Endothelial cell of umbilical vein (primary cell): ENCODE measurements around the gene TCAP. TPM values are rescaled to one million over a fixed set of nuclear protein-coding genes. Genes with fewer than 3 reads are reported as not detected.

Source experiments
- BruUV-seq: library from RNA; stranded (reverse); fragments of 400-500 nt; replicated peaks from 2 replicates; lab custom pipeline; 2021; lab: Mats Ljungman, UMichigan
- CTCF ChIA-PET: fragments of 300-600, 350-600 bp; sonication (Branson Sonifier 250); formaldehyde crosslinking; loops from one replicate; lab custom pipeline; 2021; ENCODE audit warnings: antibody characterized with exemption, inconsistent platforms; lab: Charles Lee
- POLR2A ChIA-PET: fragments of 300-600, 350-600 bp; sonication (Branson Sonifier 250); formaldehyde crosslinking; loops from one replicate; lab custom pipeline; 2021; ENCODE audit warnings: antibody characterized with exemption, inconsistent platforms; lab: Charles Lee
- DNase-seq: peaks from one replicate; pipeline ENCODE4 v3.0.0-alpha.2; 2011; ENCODE audit warnings: low read depth, low spot score
- FAIRE-seq: peaks from 2 replicates; lab custom pipeline; 2011; peaks lifted over from hg19 to GRCh38; lab: Jason Lieb, UNC
- H2AFZ ChIP-seq: 2 replicates; pipeline ENCODE4 v1.6.0; 2012; ENCODE audit warnings: low read depth, low read length, control low read depth, inconsistent platforms
- H3K27ac ChIP-seq: 2 replicates; pipeline ENCODE4 v1.5.1; 2011; ENCODE audit warnings: low read depth, mild to moderate bottlenecking, control low read depth, low read length, moderate library complexity; ENCODE audit not compliant: insufficient read depth
- H3K27me3 ChIP-seq, 2 experiments: 2 replicates each; pipeline versions ENCODE4 v1.6.0 to v1.6.1; 2011; ENCODE audit warnings: low read length in 2 of 2, mixed read lengths in 1 of 2; ENCODE audit not compliant: control insufficient read depth in 2 of 2, insufficient read depth in 2 of 2
- H3K36me3 ChIP-seq, 2 experiments: 2 replicates in 1 of 2; 3 replicates in 1 of 2; pipeline ENCODE4 v1.5.1; 2011; ENCODE audit warnings: low read length in 2 of 2, mild to moderate bottlenecking in 1 of 2, moderate library complexity in 1 of 2; ENCODE audit not compliant: control insufficient read depth in 2 of 2, insufficient read depth in 2 of 2; ENCODE audit errors: extremely low read depth in 1 of 2
- H3K4me1 ChIP-seq: 3 replicates; pipeline ENCODE4 v1.5.1; 2011; ENCODE audit warnings: mild to moderate bottlenecking, low read length; ENCODE audit not compliant: control insufficient read depth, insufficient read depth; ENCODE audit errors: extremely low read depth
- H3K4me2 ChIP-seq: 2 replicates; pipeline ENCODE4 v1.6.1; 2011; ENCODE audit warnings: low read length, control low read depth, mixed read lengths; ENCODE audit not compliant: insufficient read depth
- H3K4me3 ChIP-seq, 3 experiments: fragments of 200-600 bp in 1 of 3; sonication (generic), shearing (Covaris generic) in 1 of 3; replicated peaks in 1 of 3; 2 replicates each; pipeline ENCODE4 v1.5.1; 2011 to 2016; ENCODE audit warnings: control low read depth in 3 of 3, low read length in 3 of 3, mild to moderate bottlenecking in 2 of 3, inconsistent platforms in 1 of 3, low read depth in 1 of 3, moderate library complexity in 1 of 3; ENCODE audit not compliant: insufficient read depth in 1 of 3
- H3K79me2 ChIP-seq: 2 replicates; pipeline ENCODE4 v1.6.0; 2012; ENCODE audit warnings: low read length, inconsistent platforms; ENCODE audit not compliant: control insufficient read depth, insufficient read depth
- H3K9ac ChIP-seq: replicated peaks from 2 replicates; pipeline ENCODE3; 2011; ENCODE audit warnings: low read length, control low read depth; ENCODE audit not compliant: insufficient read depth; ENCODE audit errors: extremely low read depth
- H3K9me1 ChIP-seq: replicated peaks from 3 replicates; pipeline ENCODE4 v1.6.0; 2011; ENCODE audit warnings: mild to moderate bottlenecking, low read length; ENCODE audit not compliant: control insufficient read depth, insufficient read depth; ENCODE audit errors: extremely low read depth
- H3K9me3 ChIP-seq: replicated peaks from 2 replicates; pipeline ENCODE4 v1.5.1; 2012; ENCODE audit warnings: low read length, inconsistent platforms; ENCODE audit not compliant: control insufficient read depth, insufficient read depth
- H4K20me1 ChIP-seq: replicated peaks from 2 replicates; pipeline ENCODE3; 2011; ENCODE audit warnings: mild to moderate bottlenecking, low read length; ENCODE audit not compliant: control insufficient read depth, insufficient read depth; ENCODE audit errors: extremely low read depth
- GATA2 ChIP-seq: IDR thresholded peaks from 2 replicates; pipeline ENCODE4 v1.7.0; 2011; ENCODE audit warnings: low read depth, mild to moderate bottlenecking, moderate library complexity, mixed read lengths, low read length; ENCODE audit not compliant: insufficient read length, insufficient read depth
- MYC ChIP-seq: IDR thresholded peaks from one replicate; pipeline ENCODE4 v1.6.1; 2011; ENCODE audit warnings: mild to moderate bottlenecking, low read depth, low read length
- POLR2A ChIP-seq: IDR thresholded peaks from 2 replicates; pipeline ENCODE4 v1.6.1; 2012; ENCODE audit warnings: low read depth, mild to moderate bottlenecking, control low read depth, low read length
- POLR2AphosphoS5 ChIP-seq: IDR thresholded peaks from 2 replicates; pipeline ENCODE4 v1.6.1; 2012; ENCODE audit warnings: low read depth, mild to moderate bottlenecking, control low read depth, low read length, moderate library complexity; ENCODE audit not compliant: insufficient read depth
- dilution Hi-C: fragments of 300-500 bp; cut with MboI; formaldehyde crosslinking; loops from one replicate; pipeline ENCODE4 v1.15.0; 2019; ENCODE audit warnings: low sequenced_read_pairs; ENCODE audit not compliant: extremely low pct_ligation_motif_present
- intact Hi-C: fragments of 100-400 bp; cut with micrococcal nuclease; formaldehyde crosslinking; loops from one replicate; pipeline ENCODE4 v1.10.0; 2022
- polyA plus RNA-seq, 4 experiments: library from polyadenylated mRNA; depleted of rRNA in 3 of 4; stranded (reverse) in 3 of 4; unstranded in 1 of 4; fragments of >200 nt; gene quantifications; 2 replicates each; pipeline versions ENCODE4 v1.2.1 to v1.2.3, GENCODE V29; 2011 to 2012; ENCODE audit warnings: missing spikeins in 1 of 4
- total RNA-seq: library from RNA; stranded (reverse); gene quantifications from 2 replicates; pipeline ENCODE4 v1.2.3, GENCODE V29; 2021
- TF ChIP-seq, protein P1 (sequence below), 2 donors: IDR thresholded peaks; 1 replicate in 1 of 2; 2 replicates in 1 of 2; pipeline ENCODE4 v1.5.1; 2011; ENCODE audit warnings: low read length in 2 of 2, mild to moderate bottlenecking in 2 of 2, moderate library complexity in 2 of 2, control low read depth in 1 of 2, inconsistent platforms in 1 of 2, low read depth in 1 of 2; ENCODE audit not compliant: insufficient read depth in 1 of 2; ENCODE audit errors: extremely low read depth in 1 of 2

Gene TCAP
- total and polyA plus RNA-seq, 2 donors (not counting 3 experiments of a cell fraction or from before 2014, with no cell fraction given) = 0.51 to 0.93 TPM

DNA sequence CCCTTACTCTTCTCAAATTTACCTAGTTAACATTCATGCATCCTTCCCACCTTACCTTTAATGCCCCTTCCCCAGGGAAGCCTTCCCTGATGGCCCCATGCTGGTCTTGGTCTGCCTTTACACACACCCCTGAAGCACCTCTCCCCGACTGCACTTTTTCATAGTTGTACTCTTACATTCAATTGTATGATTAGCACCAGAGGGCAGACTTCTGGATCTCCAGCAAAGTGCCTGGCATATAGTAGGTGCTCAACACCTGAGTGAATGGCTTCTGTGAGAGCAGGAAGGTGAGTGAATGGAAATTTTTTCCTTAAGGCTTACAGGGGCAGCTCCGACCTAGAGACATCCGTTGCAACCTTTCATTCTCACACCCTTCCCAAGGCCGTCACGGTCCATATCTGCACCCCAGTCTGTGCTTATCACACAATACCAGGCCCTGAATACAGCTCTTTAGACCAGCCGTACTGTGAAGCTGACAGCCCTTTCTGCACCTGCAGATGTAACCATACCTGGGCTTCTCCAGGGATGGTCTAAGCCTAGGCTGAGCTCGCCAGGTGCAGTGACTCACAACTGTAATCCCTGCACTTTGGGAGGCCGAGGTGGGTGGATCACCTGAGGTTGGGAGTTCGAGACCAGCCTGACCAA, 18.3 kb downstream of the TCAP start:
- H3K9me1 ChIP-seq = no peaks in the 10 kb centered on the region
- intact Hi-C loops = no loop called here
- H4K20me1 ChIP-seq = no peaks in the 10 kb centered on the region
- H3K36me3 ChIP-seq = no peaks in the 10 kb centered on the region
- no peak for TF ChIP-seq MYC
- TF ChIP-seq POLR2A = no peak
- TF ChIP-seq, protein P1, sequence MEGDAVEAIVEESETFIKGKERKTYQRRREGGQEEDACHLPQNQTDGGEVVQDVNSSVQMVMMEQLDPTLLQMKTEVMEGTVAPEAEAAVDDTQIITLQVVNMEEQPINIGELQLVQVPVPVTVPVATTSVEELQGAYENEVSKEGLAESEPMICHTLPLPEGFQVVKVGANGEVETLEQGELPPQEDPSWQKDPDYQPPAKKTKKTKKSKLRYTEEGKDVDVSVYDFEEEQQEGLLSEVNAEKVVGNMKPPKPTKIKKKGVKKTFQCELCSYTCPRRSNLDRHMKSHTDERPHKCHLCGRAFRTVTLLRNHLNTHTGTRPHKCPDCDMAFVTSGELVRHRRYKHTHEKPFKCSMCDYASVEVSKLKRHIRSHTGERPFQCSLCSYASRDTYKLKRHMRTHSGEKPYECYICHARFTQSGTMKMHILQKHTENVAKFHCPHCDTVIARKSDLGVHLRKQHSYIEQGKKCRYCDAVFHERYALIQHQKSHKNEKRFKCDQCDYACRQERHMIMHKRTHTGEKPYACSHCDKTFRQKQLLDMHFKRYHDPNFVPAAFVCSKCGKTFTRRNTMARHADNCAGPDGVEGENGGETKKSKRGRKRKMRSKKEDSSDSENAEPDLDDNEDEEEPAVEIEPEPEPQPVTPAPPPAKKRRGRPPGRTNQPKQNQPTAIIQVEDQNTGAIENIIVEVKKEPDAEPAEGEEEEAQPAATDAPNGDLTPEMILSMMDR (IDR thresholded peaks at IDR 0.05; ENCODE audit: extremely low read depth in 1 of 2, insufficient read depth in 1 of 2, low read depth in 1 of 2, low read length in 2 of 2) = no peak
- no peak for TF ChIP-seq GATA2
- no peak for TF ChIP-seq POLR2AphosphoS5
- no peaks in the 10 kb centered on the region for H3K9me3 ChIP-seq
- dilution Hi-C loops = no loop called here
- no peak overlapping the region for H3K4me3 ChIP-seq
- H3K4me1 ChIP-seq = peaks cover 2% of the 10 kb centered on the region
- DNase-seq = no peak
- no peak overlapping the region for H3K4me2 ChIP-seq
- BruUV-seq = no TSS peak
- CTCF ChIA-PET = interaction anchor here (1.0 to 1.2 kb wide), 2 partner anchors 12 to 60 kb away, joined by 3 to 4 read pairs; no protein-coding TSS in a partner anchor
- no peak overlapping the region for H2AFZ ChIP-seq
- POLR2A ChIA-PET = no interaction called here
- H3K27ac ChIP-seq = no peak overlapping the region
- H3K9ac ChIP-seq = no peak overlapping the region
- FAIRE-seq = no peak
- H3K79me2 ChIP-seq = no peaks in the 10 kb centered on the region
- H3K27me3 ChIP-seq = no peaks in the 10 kb centered on the region
